SK-N-SH (cell line): ENCODE measurements around the gene MLLT1. TPM values are rescaled to one million over a fixed set of nuclear protein-coding genes. Genes with fewer than 3 reads are reported as not detected.

ENCODE experiments used
- CTCF ChIA-PET: fragments of 300-600, 350-600 bp; formaldehyde crosslinking; extraction: SDS; loops from one replicate; lab custom pipeline; 2021; lab: Yijun Ruan, JAX
- POLR2A ChIA-PET: fragments of 350-600 bp; sonication (Branson Sonifier 250); formaldehyde crosslinking; extraction: SDS; loops from one replicate; lab custom pipeline; 2020; ENCODE audit warnings: antibody characterized with exemption, inconsistent platforms; lab: Yijun Ruan, JAX
- DNase-seq: peaks from one replicate; pipeline ENCODE4 v3.0.0; 2012
- H2AFZ ChIP-seq: fragments of 200-600 bp; sonication (generic); 2 replicates; pipeline ENCODE4 v1.8.1; 2016; ENCODE audit warnings: antibody characterized with exemption, mild to moderate bottlenecking, low read depth
- H3F3A ChIP-seq: fragments of 200-600 bp; sonication (generic); replicated peaks from 2 replicates; pipeline ENCODE3; 2016; ENCODE audit warnings: antibody characterized with exemption, mild to moderate bottlenecking; ENCODE audit not compliant: insufficient read depth
- H3K27ac ChIP-seq, 2 experiments: fragments of 200-500 bp in 1 of 2; fragments of 200-600 bp in 1 of 2; sonication (Bioruptor generic) in 1 of 2; sonication (generic), shearing (Covaris generic) in 1 of 2; 2 replicates each; pipeline versions ENCODE4 v1.5.1 to v1.6.1; 2014 to 2016; ENCODE audit warnings: low read depth in 2 of 2, inconsistent platforms in 1 of 2, low read length in 1 of 2, mild to moderate bottlenecking in 1 of 2, mixed read lengths in 1 of 2
- H3K27me3 ChIP-seq: fragments of 200-600 bp; sonication (generic), shearing (Covaris generic); 2 replicates; pipeline ENCODE4 v1.6.1; 2016; ENCODE audit warnings: mixed run types; ENCODE audit not compliant: insufficient read depth
- H3K36me3 ChIP-seq, 2 experiments: fragments of 200-500 bp in 1 of 2; fragments of 200-600 bp in 1 of 2; sonication (Bioruptor generic) in 1 of 2; sonication (generic) in 1 of 2; replicated peaks in 1 of 2; 2 replicates each; pipeline versions ENCODE3 to v1.5.1; 2014 to 2016; ENCODE audit warnings: low read length in 1 of 2, mild to moderate bottlenecking in 1 of 2; ENCODE audit not compliant: insufficient read depth in 2 of 2, control insufficient read depth in 1 of 2
- H3K4me1 ChIP-seq, 2 experiments: fragments of 200-500 bp in 1 of 2; fragments of 200-600 bp in 1 of 2; sonication (Bioruptor generic) in 1 of 2; sonication (generic), shearing (Covaris generic) in 1 of 2; 2 replicates each; pipeline versions ENCODE4 v1.5.1 to v1.6.1; 2014 to 2016; ENCODE audit warnings: low read depth in 1 of 2, low read length in 1 of 2, mixed run types in 1 of 2; ENCODE audit not compliant: insufficient read depth in 2 of 2, control insufficient read depth in 1 of 2
- H3K4me2 ChIP-seq: fragments of 200-600 bp; sonication (generic), shearing (Covaris generic); 2 replicates; pipeline ENCODE4 v1.6.1; 2017; ENCODE audit warnings: mixed run types
- H3K4me3 ChIP-seq, 2 experiments: fragments of 200-500 bp in 1 of 2; fragments of 200-600 bp in 1 of 2; sonication (Bioruptor generic) in 1 of 2; sonication (generic), shearing (Covaris generic) in 1 of 2; 2 replicates each; pipeline versions ENCODE4 v1.5.1 to v1.8.1; 2014 to 2016; ENCODE audit warnings: low read depth in 2 of 2, inconsistent platforms in 1 of 2, low read length in 1 of 2, mild to moderate bottlenecking in 1 of 2, mixed read lengths in 1 of 2, moderate library complexity in 1 of 2
- H3K79me2 ChIP-seq: fragments of 200-600 bp; sonication (generic); 2 replicates; pipeline ENCODE4 v1.8.1; 2017; ENCODE audit warnings: mild to moderate bottlenecking; ENCODE audit not compliant: insufficient read depth
- H3K9ac ChIP-seq: fragments of 200-600 bp; sonication (generic); 2 replicates; pipeline ENCODE4 v1.6.1; 2017; ENCODE audit warnings: mixed run types
- H3K9me2 ChIP-seq: fragments of 200-600 bp; sonication (generic); 2 replicates; pipeline ENCODE4 v1.6.1; 2017; ENCODE audit warnings: mixed run types
- H3K9me3 ChIP-seq: fragments of 200-600 bp; sonication (generic); 2 replicates; pipeline ENCODE4 v1.6.1; 2017; ENCODE audit warnings: mixed run types, mild to moderate bottlenecking, moderate library complexity
- H4K20me1 ChIP-seq: fragments of 200-600 bp; sonication (generic); 2 replicates; pipeline ENCODE4 v1.6.1; 2017; ENCODE audit warnings: mild to moderate bottlenecking, mixed run types; ENCODE audit not compliant: insufficient read depth
- CTCF ChIP-seq: fragments of 200-600 bp; sonication (generic); IDR thresholded peaks from 2 replicates; pipeline ENCODE4 v1.6.1; 2017; ENCODE audit warnings: antibody characterized with exemption, mild to moderate bottlenecking, moderate library complexity
- EP300 ChIP-seq, 2 experiments: IDR thresholded peaks; 2 replicates each; pipeline versions ENCODE4 v1.4.0 to v1.6.1; 2012; ENCODE audit warnings: borderline replicate concordance in 1 of 2, low read depth in 1 of 2, low read length in 1 of 2
- EZH2phosphoT487 ChIP-seq: fragments of 200-600 bp; sonication (generic); IDR thresholded peaks from 2 replicates; pipeline ENCODE4 v1.6.1; 2017; ENCODE audit warnings: low read depth, mixed run types, mild to moderate bottlenecking, antibody characterized with exemption, moderate library complexity, borderline replicate concordance
- FOSL2 ChIP-seq: IDR thresholded peaks from 2 replicates; pipeline ENCODE4 v1.4.0; 2012; ENCODE audit warnings: low read depth, mild to moderate bottlenecking, moderate library complexity, borderline replicate concordance
- FOXJ3 ChIP-seq: sonication (generic); formaldehyde crosslinking; IDR thresholded peaks from 2 replicates; pipeline ENCODE4 v1.5.1; 2020; ENCODE audit warnings: mild to moderate bottlenecking, missing genetic modification reagents
- GATA2 ChIP-seq: sonication (generic); formaldehyde crosslinking; IDR thresholded peaks from 2 replicates; pipeline ENCODE4 v1.5.0; 2020; ENCODE audit warnings: mild to moderate bottlenecking, missing genetic modification reagents
- IRF3 ChIP-seq: fragments of 150-350 bp; IDR thresholded peaks from 2 replicates; pipeline ENCODE4 v1.6.1; 2016; ENCODE audit warnings: mild to moderate bottlenecking, low read depth, low read length
- MAX ChIP-seq: IDR thresholded peaks from 2 replicates; pipeline ENCODE4 v1.4.0; 2012; ENCODE audit warnings: low read depth
- MEF2A ChIP-seq: IDR thresholded peaks from 2 replicates; pipeline ENCODE4 v1.4.0; 2012; ENCODE audit warnings: low read depth, borderline replicate concordance
- RAD21 ChIP-seq: IDR thresholded peaks from 2 replicates; pipeline ENCODE4 v1.6.1; 2012; ENCODE audit warnings: mild to moderate bottlenecking, low read length
- REST ChIP-seq: IDR thresholded peaks from 2 replicates; pipeline ENCODE4 v1.6.1; 2012; ENCODE audit warnings: mild to moderate bottlenecking, low read depth, low read length, moderate library complexity
- RFX5 ChIP-seq: IDR thresholded peaks from 2 replicates; pipeline ENCODE4 v1.6.1; 2012; ENCODE audit warnings: mild to moderate bottlenecking, improper control_type of control experiment, low read length
- WGBS: methylation state at CpG from one replicate; pipeline ENCODE4 v1.1.6; 2017; ENCODE audit warnings: low lambda C conversion rate; 5-methylcytosine and 5-hydroxymethylcytosine counted together
- polyA plus RNA-seq, 3 experiments: library from polyadenylated mRNA; depleted of rRNA; stranded (reverse); fragments of >200 nt; gene quantifications; 2 replicates each; pipeline ENCODE4 v1.2.3, GENCODE V29; 2012

Gene MLLT1
- polyA plus RNA-seq, 1 of the 3 experiments (the other 2 are of a cell fraction): 19.0 TPM

GRCh38 chr19:6278740-6279619 lies 795 bp downstream of the MLLT1 start:
- peak overlapping the region; percentile 99 for H3K4me2 ChIP-seq
- WGBS: 9% methylated on average over 13 of the region's 36 CpGs
- H2AFZ ChIP-seq: no peak overlapping the region; the same call in 1 of the 2 replicates
- H4K20me1 ChIP-seq: peaks cover 51% of the 10 kb centered on the region
- no peaks in the 10 kb centered on the region for H3K9me3 ChIP-seq
- TF ChIP-seq RAD21 (no peak), MAX (no peak), FOSL2 (no peak), EZH2phosphoT487 (no peak), FOXJ3 (CRISPR knock-in tag) (no peak), IRF3 (no peak), CTCF (no peak), EP300 (IDR thresholded peaks at IDR 0.05; ENCODE audit: borderline replicate concordance in 1 of 2, low read depth in 1 of 2, low read length in 1 of 2) (no peak), RFX5 (no peak), MEF2A (no peak), REST (no peak), GATA2 (no peak)
- H3K4me1 ChIP-seq: peaks cover 21 to 49% of the 10 kb centered on the region in 2 experiments
- POLR2A ChIA-PET: no interaction called here
- H3K9me2 ChIP-seq: no peaks in the 10 kb centered on the region
- peaks cover 14% of the 10 kb centered on the region for H3F3A ChIP-seq
- H3K79me2 ChIP-seq: peaks cover 53% of the 10 kb centered on the region
- H3K27me3 ChIP-seq: no peaks in the 10 kb centered on the region; the same call in 1 of the 2 replicates
- no peak for DNase-seq
- peak overlapping the region; percentile 15 to 74; a peak in 3 of 4 replicates for H3K27ac ChIP-seq
- H3K9ac ChIP-seq: peak overlapping the region; percentile 85
- CTCF ChIA-PET: interaction anchor here (1.1 to 2.1 kb wide), 2 partner anchors 60 to 230 kb away, joined by 3 to 9 read pairs; no protein-coding TSS in a partner anchor
- H3K4me3 ChIP-seq: peak overlapping the region; percentile 76 to 89
- H3K36me3 ChIP-seq: peaks cover 4 to 5% of the 10 kb centered on the region in 2 experiments
